RWPE2 (cell line): ENCODE results near the gene SMPX.

Source experiments
- ATAC-seq: fragments of 200-7000 bp; cut with Tn5 transposase; 3 replicates; pipeline ENCODE4 v1.9.1; 2021; ENCODE audit warnings: low read depth
- DNase-seq: peaks from one replicate; pipeline ENCODE4 v3.0.0-alpha.2; 2020; ENCODE audit warnings: low spot score
- H3K27ac ChIP-seq: fragments of 450-650 bp; 2 replicates; pipeline ENCODE4 v1.5.1; 2017; ENCODE audit warnings: mild to moderate bottlenecking; ENCODE audit not compliant: poor library complexity, severe bottlenecking
- H3K27me3 ChIP-seq: fragments of 250-450 bp; sonication (Bioruptor Pico); 2 replicates; pipeline ENCODE4 v1.5.1; 2021; ENCODE audit warnings: mild to moderate bottlenecking, moderate library complexity; ENCODE audit not compliant: insufficient read depth, poor library complexity, severe bottlenecking
- H3K36me3 ChIP-seq: fragments of 250-450 bp; sonication (Bioruptor Pico); 2 replicates; pipeline ENCODE4 v1.5.1; 2020; ENCODE audit warnings: low read depth, mild to moderate bottlenecking, moderate library complexity
- H3K4me1 ChIP-seq: fragments of 250-450 bp; sonication (Bioruptor Pico); 2 replicates; pipeline ENCODE4 v1.5.1; 2021; ENCODE audit warnings: mild to moderate bottlenecking, moderate library complexity; ENCODE audit not compliant: insufficient read depth, poor library complexity, severe bottlenecking
- H3K4me3 ChIP-seq: fragments of 250-450 bp; sonication (Bioruptor Pico); 2 replicates; pipeline ENCODE4 v1.5.1; 2021; ENCODE audit warnings: mild to moderate bottlenecking, moderate library complexity; ENCODE audit not compliant: severe bottlenecking
- H3K9me3 ChIP-seq: fragments of 250-450 bp; sonication (Bioruptor Pico); 2 replicates; pipeline ENCODE4 v1.5.1; 2021; ENCODE audit warnings: mild to moderate bottlenecking, moderate library complexity; ENCODE audit not compliant: severe bottlenecking
- CTCF ChIP-seq: fragments of 450-650 bp; IDR thresholded peaks from one replicate; pipeline ENCODE4 v1.5.1; 2017; ENCODE audit warnings: mild to moderate bottlenecking, moderate library complexity; ENCODE audit not compliant: poor library complexity, severe bottlenecking

The SMPX gene

GRCh38 chrX:21740329-21741274 is 17.3 kb downstream of the SMPX start:
- Histone ChIP-seq H3K36me3 (no peaks in the 10 kb centered on the region), H3K4me1 (no peaks in the 10 kb centered on the region), H3K9me3 (no peaks in the 10 kb centered on the region), H3K27me3 (no peaks in the 10 kb centered on the region), H3K27ac (no peak overlapping the region), H3K4me3 (no peak overlapping the region)
- DNase-seq (no peak), ATAC-seq (no peak)
- no peak for TF ChIP-seq CTCF

- DNase-seq (no peak), ATAC-seq (no peak)
- H3K27ac ChIP-seq: no peak overlapping the region
Observed at GRCh38 chrX:21738950-21739287, 19.0 kb downstream of the SMPX start.

GRCh38 chrX:21738210-21738949 is 19.5 kb downstream of the SMPX start:
- H3K36me3 ChIP-seq: no peaks in the 10 kb centered on the region
- H3K4me1 ChIP-seq: no peaks in the 10 kb centered on the region
- no peak overlapping the region for H3K27ac ChIP-seq
- no peaks in the 10 kb centered on the region for H3K9me3 ChIP-seq
- DNase-seq (no peak), ATAC-seq (no peak)
- H3K27me3 ChIP-seq: no peaks in the 10 kb centered on the region
- H3K4me3 ChIP-seq: no peak overlapping the region
- no peak for TF ChIP-seq CTCF

More at GRCh38 chrX:21738950-21739287, 19.0 kb downstream of the SMPX start:
- no peaks in the 10 kb centered on the region for H3K27me3 ChIP-seq
- no peaks in the 10 kb centered on the region for H3K9me3 ChIP-seq
- H3K4me3 ChIP-seq: no peak overlapping the region
- no peaks in the 10 kb centered on the region for H3K36me3 ChIP-seq
- H3K4me1 ChIP-seq: no peaks in the 10 kb centered on the region
- TF ChIP-seq CTCF: no peak

GRCh38 chrX:21735768-21736127 is 22.2 kb downstream of the SMPX start:
- TF ChIP-seq CTCF: no peak
- Histone ChIP-seq H3K27me3 (no peaks in the 10 kb centered on the region), H3K9me3 (no peaks in the 10 kb centered on the region), H3K4me3 (no peak overlapping the region), H3K4me1 (no peaks in the 10 kb centered on the region), H3K27ac (no peak overlapping the region), H3K36me3 (no peaks in the 10 kb centered on the region)
- DNase-seq (no peak), ATAC-seq (no peak)
